GM12865 (cell line): Measurements from ENCODE around the gene FOXC2.

Experiments
- DNase-seq: peaks from one replicate; pipeline ENCODE4 v3.0.0; 2010; ENCODE audit warnings: low read depth
- H3K4me3 ChIP-seq: 2 replicates; pipeline ENCODE4 v1.5.1; 2011; ENCODE audit warnings: mild to moderate bottlenecking, low read depth, low read length, control low read depth
- CTCF ChIP-seq: IDR thresholded peaks from 2 replicates; pipeline ENCODE4 v1.5.1; 2011; ENCODE audit warnings: low read length, control low read depth, low read depth, inconsistent platforms; ENCODE audit not compliant: insufficient read depth; ENCODE audit errors: missing control alignments

FOXC2 gene

GRCh38 chr16:86540894-86541293, 25.7 kb upstream of the FOXC2 start:
- no peak for TF ChIP-seq CTCF
- no peak for DNase-seq
- no peak overlapping the region for H3K4me3 ChIP-seq

- H3K4me3 ChIP-seq: no peak overlapping the region
- no peak for DNase-seq
- TF ChIP-seq CTCF: no peak
These were observed 25.1 kb upstream of the FOXC2 start for GRCh38 chr16:86541560-86541959.

GRCh38 chr16:86542756-86543750, 23.6 kb upstream of the FOXC2 start:
- DNase-seq: no peak
- TF ChIP-seq CTCF: no peak
- H3K4me3 ChIP-seq: no peak overlapping the region

GRCh38 chr16:86545481-86545880, 21.1 kb upstream of the FOXC2 start:
- TF ChIP-seq CTCF: no peak
- H3K4me3 ChIP-seq: no peak overlapping the region
- no peak for DNase-seq

- TF ChIP-seq CTCF: no peak
- no peak for DNase-seq
These were observed 20.5 kb upstream of the FOXC2 start for GRCh38 chr16:86545954-86546637.

GRCh38 chr16:86546638-86547013, 20.0 kb upstream of the FOXC2 start:
- H3K4me3 ChIP-seq: no peak overlapping the region
- no peak for TF ChIP-seq CTCF
- no peak for DNase-seq

More at GRCh38 chr16:86545954-86546637, 20.5 kb upstream of the FOXC2 start:
- H3K4me3 ChIP-seq: no peak overlapping the region
